H1 (cell line): ENCODE results near the gene APOL4. TPM values are rescaled to one million over a fixed set of nuclear protein-coding genes. Genes with fewer than 3 reads are reported as not detected.

Experiments
- CTCF ChIA-PET: fragments of 300-600 bp; sonication (Branson Sonifier 250); formaldehyde crosslinking; loops from one replicate; lab custom pipeline; 2021; ENCODE audit not compliant: partially characterized antibody; lab: Charles Lee
- POLR2A ChIA-PET: fragments of 300-600 bp; sonication (Branson Sonifier 250); formaldehyde crosslinking; loops from one replicate; lab custom pipeline; 2021; ENCODE audit warnings: inconsistent platforms; ENCODE audit not compliant: partially characterized antibody; lab: Charles Lee
- DNase-seq, 2 experiments: peaks; one replicate each; pipeline versions ENCODE4 v3.0.0 to v3.0.0-alpha.2; 2010 to 2022; ENCODE audit warnings: low spot score in 2 of 2, low read depth in 1 of 2, mixed read lengths in 1 of 2
- FAIRE-seq: peaks from 2 replicates; lab custom pipeline; 2011; peaks lifted over from hg19 to GRCh38; lab: Jason Lieb, UNC
- H2AFZ ChIP-seq: 2 replicates; pipeline ENCODE4 v1.8.1; 2012; ENCODE audit warnings: low read length, inconsistent platforms
- H2AK5ac ChIP-seq: 2 replicates; pipeline ENCODE4 v1.6.1; 2013; ENCODE audit warnings: low read depth, low read length
- H2BK120ac ChIP-seq: replicated peaks from 2 replicates; pipeline ENCODE3; 2013; ENCODE audit warnings: low read depth, low read length, inconsistent platforms
- H2BK12ac ChIP-seq: 2 replicates; pipeline ENCODE4 v1.6.1; 2013; ENCODE audit warnings: low read depth, low read length
- H2BK15ac ChIP-seq: 2 replicates; pipeline ENCODE4 v1.6.1; 2013; ENCODE audit warnings: low read length
- H2BK20ac ChIP-seq: 2 replicates; pipeline ENCODE4 v1.6.1; 2013; ENCODE audit warnings: low read length
- H2BK5ac ChIP-seq: 2 replicates; pipeline ENCODE4 v1.6.1; 2013; ENCODE audit warnings: low read depth, low read length
- H3K14ac ChIP-seq: 2 replicates; pipeline ENCODE4 v1.6.1; 2013; ENCODE audit warnings: inconsistent platforms; ENCODE audit not compliant: insufficient read length
- H3K18ac ChIP-seq: 2 replicates; pipeline ENCODE4 v1.6.1; 2013; ENCODE audit warnings: low read length; ENCODE audit errors: extremely low read depth
- H3K23ac ChIP-seq: 2 replicates; pipeline ENCODE4 v1.6.1; 2013; ENCODE audit warnings: inconsistent platforms; ENCODE audit not compliant: insufficient read length
- H3K23me2 ChIP-seq: 2 replicates; pipeline ENCODE4 v1.6.1; 2013; ENCODE audit warnings: low read depth, low read length
- H3K27ac ChIP-seq: 2 replicates; pipeline ENCODE4 v1.6.1; 2011; ENCODE audit warnings: low read depth, low read length, inconsistent platforms
- H3K27me3 ChIP-seq, 4 experiments: replicated peaks in 1 of 4; 1 replicate in 1 of 4; 2 replicates in 3 of 4; pipeline versions ENCODE4 v1.6.1 to v1.8.1; 2011 to 2013; ENCODE audit warnings: low read length in 3 of 4, mild to moderate bottlenecking in 3 of 4, inconsistent platforms in 2 of 4, mixed read lengths in 2 of 4, moderate library complexity in 1 of 4; ENCODE audit not compliant: control insufficient read depth in 3 of 4, insufficient read depth in 3 of 4; ENCODE audit errors: extremely low read depth in 1 of 4
- H3K36me3 ChIP-seq, 4 experiments: 2 replicates each; pipeline versions ENCODE4 v1.6.1 to v1.8.1; 2011 to 2013; ENCODE audit warnings: mild to moderate bottlenecking in 4 of 4, low read length in 3 of 4, moderate library complexity in 2 of 4, control low read depth in 1 of 4, inconsistent platforms in 1 of 4; ENCODE audit not compliant: insufficient read depth in 4 of 4, control insufficient read depth in 2 of 4
- H3K4ac ChIP-seq: replicated peaks from 2 replicates; pipeline ENCODE3; 2013; ENCODE audit warnings: low read length, low read depth, mixed read lengths, inconsistent platforms; ENCODE audit not compliant: insufficient read length
- H3K4me1 ChIP-seq, 4 experiments: replicated peaks in 1 of 4; 1 replicate in 1 of 4; 2 replicates in 3 of 4; pipeline versions ENCODE4 v1.6.1 to v1.8.1; 2011 to 2013; ENCODE audit warnings: low read length in 3 of 4, inconsistent platforms in 2 of 4, mixed read lengths in 1 of 4; ENCODE audit not compliant: insufficient read depth in 4 of 4, control insufficient read depth in 3 of 4
- H3K4me2 ChIP-seq, 2 experiments: 2 replicates each; pipeline versions ENCODE4 v1.6.1 to v1.8.1; 2011 to 2013; ENCODE audit warnings: low read depth in 2 of 2, low read length in 2 of 2, control low read depth in 1 of 2, inconsistent platforms in 1 of 2, mild to moderate bottlenecking in 1 of 2; ENCODE audit not compliant: insufficient read depth in 1 of 2
- H3K4me3 ChIP-seq, 4 experiments: fragments of 200-600, 300-600 bp in 1 of 4; sonication (generic), shearing (Covaris generic), sonication (Bioruptor Twin) in 1 of 4; 2 replicates each; pipeline versions ENCODE4 v1.5.1 to v1.8.1; 2011 to 2016; ENCODE audit warnings: low read length in 4 of 4, low read depth in 3 of 4, control low read depth in 2 of 4, inconsistent platforms in 2 of 4, mild to moderate bottlenecking in 2 of 4, mixed read lengths in 1 of 4, moderate library complexity in 1 of 4; ENCODE audit not compliant: insufficient read depth in 2 of 4; ENCODE audit errors: extremely low read depth in 1 of 4
- H3K56ac ChIP-seq: replicated peaks from 2 replicates; pipeline ENCODE3; 2013; ENCODE audit warnings: low read depth, mild to moderate bottlenecking, mixed read lengths, low read length, inconsistent platforms; ENCODE audit not compliant: insufficient read length
- H3K79me1 ChIP-seq: 2 replicates; pipeline ENCODE4 v1.6.1; 2013; ENCODE audit warnings: low read depth, low read length, control low read depth
- H3K79me2 ChIP-seq, 2 experiments: 2 replicates each; pipeline versions ENCODE4 v1.6.1 to v1.8.1; 2012 to 2013; ENCODE audit warnings: low read length in 2 of 2, mild to moderate bottlenecking in 2 of 2, inconsistent platforms in 1 of 2; ENCODE audit not compliant: insufficient read depth in 2 of 2, control insufficient read depth in 1 of 2
- H3K9ac ChIP-seq, 4 experiments: replicated peaks in 1 of 4; 1 replicate in 1 of 4; 2 replicates in 3 of 4; pipeline versions ENCODE4 v1.6.1 to v1.8.1; 2011 to 2013; ENCODE audit warnings: low read depth in 3 of 4, low read length in 3 of 4, control low read depth in 2 of 4, mild to moderate bottlenecking in 2 of 4, moderate library complexity in 2 of 4, inconsistent platforms in 1 of 4; ENCODE audit errors: extremely low read depth in 1 of 4
- H3K9me3 ChIP-seq, 2 experiments: 2 replicates each; pipeline versions ENCODE4 v1.6.1 to v1.8.1; 2012 to 2013; ENCODE audit warnings: mild to moderate bottlenecking in 2 of 2, moderate library complexity in 2 of 2, control low read depth in 1 of 2, inconsistent platforms in 1 of 2, low read depth in 1 of 2, low read length in 1 of 2, mixed read lengths in 1 of 2; ENCODE audit not compliant: insufficient read depth in 2 of 2
- H4K20me1 ChIP-seq, 2 experiments: replicated peaks in 1 of 2; 2 replicates each; pipeline versions ENCODE3 to v1.8.1; 2011 to 2013; ENCODE audit warnings: inconsistent platforms in 2 of 2, low read length in 2 of 2, mild to moderate bottlenecking in 1 of 2; ENCODE audit not compliant: insufficient read depth in 2 of 2, control insufficient read depth in 1 of 2
- H4K5ac ChIP-seq: 2 replicates; pipeline ENCODE4 v1.6.1; 2013; ENCODE audit warnings: low read length, low read depth, mixed read lengths, inconsistent platforms; ENCODE audit not compliant: insufficient read length
- H4K8ac ChIP-seq: 2 replicates; pipeline ENCODE4 v1.8.0; 2013; ENCODE audit warnings: mild to moderate bottlenecking, moderate library complexity, low read length, inconsistent platforms; ENCODE audit not compliant: insufficient read depth; ENCODE audit errors: extremely low read depth
- H4K91ac ChIP-seq: replicated peaks from 2 replicates; pipeline ENCODE3; 2013; ENCODE audit warnings: low read length, mixed read lengths, inconsistent platforms; ENCODE audit not compliant: insufficient read length
- ASH2L ChIP-seq: fragments of 200-600, 300-600 bp; sonication (generic); IDR thresholded peaks from one replicate; pipeline ENCODE4 v1.7.1; 2017; ENCODE audit warnings: low read length
- CBX8 ChIP-seq: fragments of 300-800, 300-1000 bp; sonication (generic); IDR thresholded peaks from 2 replicates; pipeline ENCODE4 v1.7.1; 2016; ENCODE audit warnings: low read depth, low read length, borderline replicate concordance
- CHD1 ChIP-seq: IDR thresholded peaks from 2 replicates; pipeline ENCODE4 v1.6.1; 2012; ENCODE audit warnings: low read depth, low read length, improper control_type of control experiment
- HDAC6 ChIP-seq: IDR thresholded peaks from one replicate; pipeline ENCODE4 v1.7.1; 2012; ENCODE audit warnings: low read depth, mild to moderate bottlenecking, inconsistent platforms, low read length, moderate library complexity
- JUND ChIP-seq: IDR thresholded peaks from 2 replicates; pipeline ENCODE4 v1.6.1; 2011; ENCODE audit warnings: mild to moderate bottlenecking, improper control_type of control experiment, low read length
- KDM1A ChIP-seq: fragments of 200-600, 300-600 bp; sonication (generic); IDR thresholded peaks from 2 replicates; pipeline ENCODE4 v1.7.1; 2016; ENCODE audit warnings: mild to moderate bottlenecking, low read length, borderline replicate concordance
- KDM5A ChIP-seq: fragments of 200-600 bp; IDR thresholded peaks from 2 replicates; pipeline ENCODE4 v1.7.1; 2012; ENCODE audit warnings: mild to moderate bottlenecking, low read length, inconsistent platforms, mixed read lengths
- NRF1 ChIP-seq: IDR thresholded peaks from 2 replicates; pipeline ENCODE4 v1.6.1; 2011; ENCODE audit warnings: mild to moderate bottlenecking, low read depth, low read length, improper control_type of control experiment
- RAD21 ChIP-seq, 2 experiments: IDR thresholded peaks in 1 of 2; conservative IDR thresholded peaks in 1 of 2; 2 replicates each; pipeline ENCODE4 v1.6.1; 2011; ENCODE audit warnings: low read depth in 2 of 2, low read length in 2 of 2, improper control_type of control experiment in 1 of 2, inconsistent platforms in 1 of 2, mild to moderate bottlenecking in 1 of 2, moderate library complexity in 1 of 2
- RXRA ChIP-seq: IDR thresholded peaks from 2 replicates; pipeline ENCODE4 v1.6.1; 2011; ENCODE audit warnings: low read depth, mild to moderate bottlenecking, low read length, moderate library complexity; ENCODE audit not compliant: insufficient read depth
- SAP30 ChIP-seq: fragments of 300-600 bp; sonication (generic); IDR thresholded peaks from 2 replicates; pipeline ENCODE4 v1.7.1; 2012; ENCODE audit warnings: low read length, moderate library complexity, mild to moderate bottlenecking, inconsistent platforms; ENCODE audit not compliant: insufficient read depth, insufficient replicate concordance
- SP4 ChIP-seq: IDR thresholded peaks from 2 replicates; pipeline ENCODE4 v1.6.1; 2012; ENCODE audit warnings: low read length, inconsistent platforms
- USF2 ChIP-seq: IDR thresholded peaks from 2 replicates; pipeline ENCODE4 v1.6.1; 2011; ENCODE audit warnings: low read length, improper control_type of control experiment
- WGBS, 2 experiments: shearing (Covaris generic) in 1 of 2; methylation state at CpG; one replicate each; pipeline versions ENCODE4 v1.1.6 to v1.1.7; 2013 to 2015; ENCODE audit warnings: low lambda C conversion rate in 2 of 2, mixed read lengths in 2 of 2, inconsistent platforms in 1 of 2, low coverage in 1 of 2, missing lambda C conversion rate in 1 of 2; ENCODE audit not compliant: insufficient replicate concordance in 2 of 2, insufficient coverage in 1 of 2, insufficient read length in 1 of 2; ENCODE audit errors: extremely low coverage in 1 of 2, missing lambda C conversion rate in 1 of 2; 5-methylcytosine and 5-hydroxymethylcytosine counted together
- polyA plus RNA-seq, 7 experiments: library from polyadenylated mRNA; depleted of rRNA in 3 of 7; stranded (reverse) in 5 of 7; unstranded in 2 of 7; fragments of >200 nt in 5 of 7; fragments of 200-250 nt in 2 of 7; gene quantifications; 1 replicate in 5 of 7; 2 replicates in 1 of 7; 4 replicates in 1 of 7; pipeline versions ENCODE4 v1.2.1 to v1.2.3, GENCODE V29; 2011 to 2013; ENCODE audit warnings: missing spikeins in 2 of 7, mixed read lengths in 2 of 7
- total RNA-seq: library from RNA; stranded (reverse); fragmentation: NEBNext Ultra II Directional; extraction: Animal tissue kit (Norgen Biotek cat#: 25700); gene quantifications from 2 replicates; pipeline ENCODE4 v1.2.1, GENCODE V29; 2021

The APOL4 gene
- total and polyA plus RNA-seq, 2 of the 8 experiments (the other 6 are each of a cell fraction or from before 2014, with no cell fraction given): 0.02 TPM; not detected in 1

GRCh38 chr22:36182857-36183256 is 18.8 kb downstream of the APOL4 start:
- no peak overlapping the region for H3K14ac ChIP-seq
- H3K23me2 ChIP-seq: no peaks in the 10 kb centered on the region
- no peak overlapping the region for H2BK5ac ChIP-seq
- no peak overlapping the region for H4K91ac ChIP-seq
- H3K27me3 ChIP-seq: no peaks in the 10 kb centered on the region; a peak in 1 of 7 replicates
- no peak overlapping the region for H3K4me2 ChIP-seq
- H3K9me3 ChIP-seq: no peaks in the 10 kb centered on the region
- no peak overlapping the region for H2BK120ac ChIP-seq
- H2AFZ ChIP-seq: no peak overlapping the region
- H3K18ac ChIP-seq: no peak overlapping the region
- H3K36me3 ChIP-seq: no peaks in the 10 kb centered on the region
- H2BK20ac ChIP-seq: no peak overlapping the region
- no peaks in the 10 kb centered on the region for H3K79me1 ChIP-seq
- POLR2A ChIA-PET: no interaction called here
- H3K56ac ChIP-seq: no peak overlapping the region
- WGBS, 2 experiments: 78% methylated on average over 6 of the region's 6 CpGs; no CpG with 5 or more reads in 1 of the 2 experiments
- H3K9ac ChIP-seq: no peak overlapping the region
- FAIRE-seq (no peak), DNase-seq (no peak)
- H2BK12ac ChIP-seq: no peak overlapping the region
- no peaks in the 10 kb centered on the region for H4K20me1 ChIP-seq
- CTCF ChIA-PET: interaction anchor here (1.1 to 8.1 kb wide), 9 partner anchors 12 to 499 kb away, joined by 3 to 86 read pairs (median 14); partner anchors contain the start of gene APOL3
- H3K79me2 ChIP-seq: no peaks in the 10 kb centered on the region
- no peak overlapping the region for H2AK5ac ChIP-seq
- no peak overlapping the region for H3K4ac ChIP-seq
- H2BK15ac ChIP-seq: no peak overlapping the region
- no peak overlapping the region for H3K27ac ChIP-seq
- H3K23ac ChIP-seq: no peak overlapping the region
- no peak overlapping the region for H3K4me3 ChIP-seq
- H3K4me1 ChIP-seq: no peaks in the 10 kb centered on the region
- no peak overlapping the region for H4K5ac ChIP-seq
- no peak overlapping the region for H4K8ac ChIP-seq
- TF ChIP-seq NRF1 (no peak), CBX8 (no peak), KDM1A (no peak), RXRA (no peak), SP4 (no peak), JUND (no peak), USF2 (no peak), HDAC6 (no peak), KDM5A (no peak), SAP30 (no peak), ASH2L (no peak), CHD1 (no peak), RAD21 (IDR thresholded peaks at IDR 0.05 in 1 of 2, conservative IDR thresholded peaks at IDR 0.05 in 1 of 2; ENCODE audit: low read depth in 2 of 2, low read length in 2 of 2) (no peak)
